Embryonic facial prominence (tissue), 1 donor: ENCODE measurements around the gene RAB44.
A peak's percentile ranks its signal among the peaks of the same experiment; 100 is the strongest.

ENCODE experiments used
- DNase-seq: peaks from one replicate; pipeline ENCODE4 v3.0.0-alpha.2; 2016; ENCODE audit errors: extremely low spot score

Gene RAB44

DNA sequence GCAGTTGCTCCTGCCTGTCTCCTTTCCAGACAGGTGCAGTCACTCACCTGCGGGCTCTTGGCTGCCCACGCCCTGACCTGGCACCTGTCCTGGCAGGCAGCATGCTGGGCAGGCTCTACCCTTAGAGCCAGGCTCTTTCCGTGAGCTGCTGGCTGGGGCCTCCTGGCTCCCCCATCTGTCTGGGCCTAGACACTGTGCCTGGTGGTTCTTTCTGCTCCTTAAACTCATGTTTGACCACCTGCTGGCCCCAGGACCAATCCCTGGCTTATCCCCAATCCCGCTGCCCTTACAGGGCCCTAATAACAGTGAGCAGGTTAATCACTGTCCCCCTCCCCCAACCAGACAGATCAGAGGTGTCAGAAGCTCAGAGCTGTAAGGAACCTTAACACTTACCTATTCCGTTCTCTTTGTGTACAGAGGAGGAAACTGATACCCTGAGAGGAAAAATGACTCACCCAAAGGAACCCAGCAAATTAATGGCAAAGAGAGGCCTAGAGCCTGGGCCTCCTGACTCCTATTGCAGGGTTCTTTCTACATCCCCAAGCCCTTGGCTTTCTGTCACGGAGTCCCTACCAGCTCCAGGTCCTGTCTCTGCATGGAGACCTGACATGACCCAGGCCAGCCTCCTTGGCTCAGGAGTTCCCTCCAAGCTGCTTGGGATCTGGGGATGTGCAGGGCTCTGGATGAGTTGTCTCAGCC lies 54.7 kb downstream of the RAB44 start:
- no peak for DNase-seq

- no peak for DNase-seq
Measured at GRCh38 chr6:36752886-36753506, 55.4 kb downstream of the RAB44 start.

DNA sequence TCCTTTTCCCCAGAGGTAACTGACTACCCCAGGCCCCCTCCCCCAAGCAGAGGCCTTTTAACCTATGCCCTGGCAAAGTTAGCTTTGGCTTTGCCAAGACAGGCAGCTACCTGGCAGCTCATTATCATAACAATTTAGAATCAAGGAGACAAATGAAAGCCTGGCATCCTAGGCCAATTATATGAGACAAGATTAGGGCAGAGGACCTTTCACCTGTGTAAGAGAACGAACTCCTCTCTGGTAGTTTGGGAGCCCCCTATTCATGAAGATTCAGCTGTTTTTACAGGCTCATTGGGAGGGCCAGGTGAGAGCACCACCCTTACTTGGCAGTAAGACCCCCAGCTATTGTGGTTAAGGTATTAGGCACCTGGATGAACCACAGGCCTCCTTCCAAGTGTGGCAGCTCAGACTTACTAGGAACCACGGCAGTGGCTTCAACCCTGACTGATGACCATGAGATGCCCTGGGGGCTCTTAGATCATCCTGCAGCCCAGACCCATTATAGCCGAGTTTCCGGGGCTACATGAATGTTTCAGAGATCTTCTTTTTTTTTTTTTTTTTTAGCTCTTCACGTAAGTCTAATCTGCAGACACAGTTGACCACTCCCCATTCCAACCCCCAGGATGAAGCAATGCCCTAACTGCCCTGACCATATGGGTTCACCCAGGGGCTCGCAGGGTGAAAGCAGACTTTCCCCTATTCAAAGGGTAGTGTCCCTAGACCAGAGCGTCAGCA lies 56.2 kb downstream of the RAB44 start:
- DNase-seq, result no peak

- no peak for DNase-seq
Measured at GRCh38 chr6:36754582-36755434, 57.2 kb downstream of the RAB44 start.

- DNase-seq, result no peak
Measured at GRCh38 chr6:36755435-36756348, 58.1 kb downstream of the RAB44 start.

DNA sequence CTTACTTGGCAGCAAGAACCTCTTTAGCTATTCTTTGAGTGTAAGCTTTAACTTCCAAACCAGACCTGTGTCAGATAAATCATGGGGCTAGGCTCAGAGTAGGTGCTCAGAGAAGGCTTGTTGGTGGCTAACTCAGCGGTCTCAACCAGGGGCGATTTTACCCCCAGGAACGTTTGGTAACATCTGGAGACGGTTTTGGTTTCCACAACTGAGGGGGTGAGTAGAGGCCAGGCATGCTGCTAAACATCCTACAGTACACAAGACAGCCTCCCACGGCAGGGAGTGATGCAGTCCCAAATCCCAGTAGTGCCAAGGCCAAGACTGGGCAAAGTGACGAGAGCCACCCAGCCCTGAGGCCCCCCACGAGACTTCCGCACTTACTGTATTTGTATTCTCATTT lies 59.2 kb downstream of the RAB44 start:
- no peak for DNase-seq

DNA sequence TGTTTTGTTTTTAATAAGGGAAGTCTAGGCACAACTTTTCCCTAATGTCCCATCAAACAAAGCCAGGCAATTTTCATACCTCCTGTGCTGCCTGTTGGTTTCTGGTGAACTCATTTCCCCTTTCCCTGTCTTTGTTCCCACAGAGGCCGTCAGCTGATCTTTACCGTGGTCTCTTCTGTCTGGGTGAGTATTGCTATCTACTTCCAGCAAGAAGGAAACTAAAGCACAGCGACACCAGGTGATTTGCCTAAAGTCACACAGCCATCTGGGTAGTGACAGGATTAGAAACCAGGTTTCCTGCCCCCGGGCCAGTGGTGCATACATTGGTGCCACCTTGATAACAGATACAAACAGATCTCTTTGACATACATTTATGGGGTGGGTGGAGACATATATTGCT lies 59.6 kb downstream of the RAB44 start:
- no peak for DNase-seq

DNA sequence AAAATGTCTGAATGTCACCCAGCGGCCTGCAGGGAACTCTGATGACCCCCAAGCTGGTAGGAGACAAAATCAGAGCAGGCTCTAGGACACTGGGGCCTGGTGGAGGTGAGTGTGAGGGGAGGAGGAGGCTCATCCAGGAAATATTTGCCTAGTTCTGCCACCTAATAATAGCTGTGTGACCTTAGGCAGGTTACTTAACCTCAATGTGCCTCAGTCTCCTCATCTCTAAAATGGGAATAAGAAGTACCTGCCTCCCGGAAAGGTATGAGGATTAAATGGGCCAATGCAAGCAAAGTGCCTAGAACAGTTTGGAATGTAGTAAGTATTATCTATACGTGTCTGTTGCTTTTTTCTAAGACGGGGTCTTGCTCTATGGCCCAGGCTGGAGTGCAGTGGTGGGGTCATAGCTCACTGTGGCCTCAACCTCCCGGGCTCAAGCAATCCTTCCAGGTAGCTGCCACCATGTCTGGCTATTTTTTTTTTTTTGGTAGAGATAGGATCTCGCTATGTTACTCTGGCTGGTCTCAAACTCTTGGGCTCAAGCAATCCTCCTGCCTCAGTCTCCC lies 60.4 kb downstream of the RAB44 start:
- DNase-seq, result no peak

GRCh38 chr6:36758516-36759147 lies 61.0 kb downstream of the RAB44 start:
- DNase-seq, result no peak

- DNase-seq, result peak; percentile 79
Measured at GRCh38 chr6:36759148-36759759, 61.6 kb downstream of the RAB44 start.

GRCh38 chr6:36760685-36761435 lies 63.2 kb downstream of the RAB44 start:
- DNase-seq, result no peak

- no peak for DNase-seq
Measured at GRCh38 chr6:36762123-36762522, 64.5 kb downstream of the RAB44 start.

DNA sequence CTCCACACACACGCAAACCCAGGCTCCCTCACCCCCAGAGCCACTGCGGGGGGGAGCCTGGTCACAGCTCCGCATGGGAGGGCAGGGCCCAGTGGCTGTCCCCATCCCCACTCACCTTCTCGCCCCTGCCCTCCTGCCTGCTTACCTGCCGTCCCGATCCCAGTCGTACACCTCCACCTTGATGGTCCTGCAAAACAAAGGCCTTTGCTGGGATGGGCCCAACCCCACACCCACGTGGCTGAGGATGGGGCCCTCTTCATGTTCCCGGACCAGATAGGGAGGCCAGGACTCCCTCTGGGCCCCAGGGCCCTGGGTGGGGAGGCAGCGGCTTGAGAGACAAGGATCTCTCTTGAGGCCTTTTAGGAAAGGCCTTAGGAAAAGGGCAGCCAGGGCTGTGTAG lies 67.6 kb downstream of the RAB44 start:
- no peak for DNase-seq

DNA sequence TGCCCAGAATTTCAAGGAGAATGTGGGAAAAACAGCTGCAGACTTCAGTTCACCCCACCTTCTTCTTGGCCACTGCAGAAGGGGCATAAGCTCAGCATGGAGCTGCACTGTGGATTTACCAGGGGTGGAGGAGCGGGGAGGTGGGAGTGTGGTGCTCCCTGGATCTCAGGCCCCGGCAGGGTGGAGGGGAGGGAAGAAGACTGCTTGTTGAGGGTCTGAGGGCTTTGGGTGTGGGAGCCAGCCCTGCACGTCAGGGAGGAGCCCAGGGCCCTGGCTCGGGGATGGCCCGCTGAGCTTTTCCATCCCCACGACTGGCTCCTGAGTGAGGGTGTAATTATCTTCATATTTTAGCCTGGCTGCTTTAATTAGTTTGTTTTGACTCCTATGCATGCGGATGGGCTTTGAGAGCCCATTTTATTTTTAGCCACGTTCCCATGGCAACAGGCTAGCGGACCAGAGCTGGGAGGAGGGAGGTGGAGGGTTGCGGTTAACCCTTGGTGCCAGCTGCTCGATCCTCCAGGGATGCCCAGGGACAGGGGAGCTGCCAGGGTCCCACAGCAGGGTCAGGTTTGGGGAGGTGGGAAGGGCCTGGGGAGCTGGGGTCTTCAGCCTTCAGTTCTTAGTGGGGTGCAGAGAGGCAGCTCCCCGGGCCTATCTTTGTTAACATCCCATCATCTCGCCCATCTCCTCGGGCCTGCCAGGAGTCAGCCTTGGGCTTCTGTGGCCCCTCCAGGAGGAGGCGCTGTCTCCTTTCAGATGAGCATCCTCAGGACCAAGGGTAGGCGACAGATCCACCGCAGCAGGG lies 68.2 kb downstream of the RAB44 start:
- peak; percentile 34 for DNase-seq

DNA sequence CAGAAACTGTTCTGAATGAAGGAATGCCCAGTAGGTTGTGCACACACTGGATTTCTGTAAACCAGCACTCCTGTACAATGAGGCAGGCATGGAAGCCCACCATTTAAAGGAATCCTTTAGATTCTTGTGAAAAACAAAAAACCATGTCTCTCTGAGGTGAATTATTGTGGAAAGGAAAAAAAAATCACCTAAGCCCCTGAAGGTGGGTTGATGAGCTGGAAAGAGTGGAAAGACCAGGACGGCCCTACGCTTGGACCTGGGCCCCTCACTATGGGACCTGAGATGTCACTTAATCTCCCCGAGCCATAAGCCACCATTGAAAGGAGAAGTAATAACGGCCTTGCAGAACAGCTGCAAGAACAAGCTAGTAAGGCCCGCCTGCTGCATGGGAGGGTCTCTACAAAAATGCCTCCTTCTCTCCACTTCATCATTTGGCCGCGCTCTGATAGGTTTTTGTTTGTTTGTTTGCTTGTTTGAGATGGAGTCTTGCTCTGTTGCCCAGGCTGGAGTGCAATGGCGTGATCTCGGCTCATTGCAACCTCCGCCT lies 68.8 kb downstream of the RAB44 start:
- DNase-seq, result no peak

DNA sequence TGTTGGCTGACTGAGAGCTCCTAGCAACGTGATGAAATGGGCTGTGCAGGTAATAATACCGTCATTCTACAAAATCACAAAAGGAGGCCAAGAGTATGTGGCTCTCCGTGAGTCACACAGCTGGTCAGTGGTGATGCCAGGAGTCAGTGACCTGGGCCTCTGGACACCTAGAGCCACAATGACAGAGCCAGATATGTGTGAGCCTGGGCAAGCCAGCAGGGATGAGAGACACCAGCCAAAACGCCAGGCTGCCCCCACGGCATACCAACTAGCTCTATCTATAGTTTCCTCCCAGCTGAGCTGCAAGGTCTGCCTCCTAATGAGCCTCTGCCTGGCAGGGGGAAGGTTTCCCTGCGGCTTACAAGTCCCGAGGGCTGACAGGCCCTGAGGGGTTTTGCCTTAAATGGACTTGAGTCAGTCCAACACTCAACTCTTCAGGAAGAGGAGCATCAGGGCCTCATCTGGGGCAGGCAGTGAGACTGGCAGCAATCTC lies 71.6 kb downstream of the RAB44 start:
- DNase-seq, result no peak

- no peak for DNase-seq
Measured at GRCh38 chr6:36769676-36770499, 72.3 kb downstream of the RAB44 start.
